HepG2 (cell line): ENCODE results near the gene FOXA3. TPM values are rescaled to one million over a fixed set of nuclear protein-coding genes. Genes with fewer than 3 reads are reported as not detected.

ENCODE experiments used
- ELF4 ChIP-seq: sonication (generic); formaldehyde crosslinking; IDR thresholded peaks from 2 replicates; pipeline ENCODE4 v1.5.0; 2020; ENCODE audit warnings: missing genetic modification reagents, mild to moderate bottlenecking, moderate library complexity, borderline replicate concordance
- FOXP4 ChIP-seq: sonication (generic); formaldehyde crosslinking; IDR thresholded peaks from 2 replicates; pipeline ENCODE4 v1.4.0; 2020; ENCODE audit warnings: missing genetic modification reagents
- HDAC1 ChIP-seq: sonication (generic); formaldehyde crosslinking; IDR thresholded peaks from 2 replicates; pipeline ENCODE4 v1.5.1; 2020; ENCODE audit warnings: mild to moderate bottlenecking, missing genetic modification reagents
- HNF4G ChIP-seq, 2 experiments: sonication (generic) in 1 of 2; formaldehyde crosslinking in 1 of 2; IDR thresholded peaks; 2 replicates each; pipeline versions ENCODE4 v1.4.0 to v1.6.1; 2011 to 2020; ENCODE audit warnings: borderline replicate concordance in 2 of 2, low read depth in 2 of 2, mild to moderate bottlenecking in 2 of 2, low read length in 1 of 2, missing genetic modification reagents in 1 of 2, moderate library complexity in 1 of 2
- HNRNPLL ChIP-seq: fragments of 200-400 bp; formaldehyde crosslinking; IDR thresholded peaks from 2 replicates; pipeline ENCODE4 v1.6.1; 2017; ENCODE audit warnings: mild to moderate bottlenecking, low read depth, low read length; ENCODE audit not compliant: poor library complexity, severe bottlenecking
- IRF1 ChIP-seq: sonication (generic); formaldehyde crosslinking; IDR thresholded peaks from 2 replicates; pipeline ENCODE4 v1.4.0; 2020; ENCODE audit warnings: low read depth, mild to moderate bottlenecking, missing genetic modification reagents
- KDM4B ChIP-seq: sonication (generic); formaldehyde crosslinking; IDR thresholded peaks from 2 replicates; pipeline ENCODE4 v1.4.0; 2020; ENCODE audit warnings: missing genetic modification reagents
- MXD4 ChIP-seq: IDR thresholded peaks from 2 replicates; pipeline ENCODE4 v1.6.1; 2016; ENCODE audit warnings: mild to moderate bottlenecking, missing biosample characterization, missing genetic modification reagents
- SMARCE1 ChIP-seq: fragments of 450-650 bp; IDR thresholded peaks from 2 replicates; pipeline ENCODE4 v1.6.1; 2017; ENCODE audit warnings: borderline replicate concordance
- SNRNP70 ChIP-seq: fragments of 200-400 bp; formaldehyde crosslinking; IDR thresholded peaks from 2 replicates; pipeline ENCODE4 v1.6.1; 2017; ENCODE audit warnings: mild to moderate bottlenecking, low read depth, low read length, moderate library complexity
- TARDBP ChIP-seq: sonication (generic); formaldehyde crosslinking; IDR thresholded peaks from 2 replicates; pipeline ENCODE4 v1.8.0; 2022; ENCODE audit warnings: mild to moderate bottlenecking, missing genetic modification reagents
- ZBTB20 ChIP-seq: sonication (generic); formaldehyde crosslinking; IDR thresholded peaks from 2 replicates; pipeline ENCODE4 v1.8.1; 2023; ENCODE audit warnings: missing genetic modification reagents, low read depth, mild to moderate bottlenecking, borderline replicate concordance
- ZMYM3 ChIP-seq: sonication (generic); formaldehyde crosslinking; IDR thresholded peaks from 2 replicates; pipeline ENCODE4 v1.5.1; 2020; ENCODE audit warnings: mild to moderate bottlenecking, missing genetic modification reagents
- ZNF12 ChIP-seq: sonication (generic); formaldehyde crosslinking; IDR thresholded peaks from 2 replicates; pipeline ENCODE4 v1.5.0; 2020; ENCODE audit warnings: missing genetic modification reagents
- ZNF264 ChIP-seq: sonication (generic); formaldehyde crosslinking; IDR thresholded peaks from 2 replicates; pipeline ENCODE4 v1.4.0; 2020; ENCODE audit warnings: missing genetic modification reagents
- ZNF367 ChIP-seq: sonication (generic); formaldehyde crosslinking; IDR thresholded peaks from 2 replicates; pipeline ENCODE4 v1.4.0; 2020; ENCODE audit warnings: missing genetic modification reagents, borderline replicate concordance
- ZNF549 ChIP-seq: sonication (generic); formaldehyde crosslinking; IDR thresholded peaks from 2 replicates; pipeline ENCODE4 v1.5.0; 2020; ENCODE audit warnings: missing genetic modification reagents
- ZNF572 ChIP-seq: sonication (generic); formaldehyde crosslinking; IDR thresholded peaks from 2 replicates; pipeline ENCODE4 v1.5.1; 2020; ENCODE audit warnings: mild to moderate bottlenecking, missing genetic modification reagents
- ZNF710 ChIP-seq: sonication (generic); formaldehyde crosslinking; IDR thresholded peaks from 2 replicates; pipeline ENCODE4 v1.5.0; 2020; ENCODE audit warnings: mild to moderate bottlenecking, missing genetic modification reagents, borderline replicate concordance
- ZSCAN5A ChIP-seq: sonication (generic); formaldehyde crosslinking; IDR thresholded peaks from 2 replicates; pipeline ENCODE4 v1.8.0; 2022; ENCODE audit warnings: mild to moderate bottlenecking, missing genetic modification reagents, borderline replicate concordance
- polyA plus RNA-seq, 8 experiments: library from polyadenylated mRNA; depleted of rRNA in 3 of 8; stranded (reverse) in 7 of 8; unstranded in 1 of 8; fragments of >200 nt; fragmentation: Illumina TruSeq in 4 of 8; extraction: Trizol in 4 of 8; gene quantifications; 2 replicates each; pipeline versions ENCODE4 v1.2.1 to v1.2.3, GENCODE V29; 2011 to 2016; ENCODE audit warnings: low read depth in 4 of 8, missing spikeins in 1 of 8, mixed read lengths in 1 of 8; ENCODE audit not compliant: insufficient read depth in 1 of 8
- total RNA-seq, 5 experiments: library from RNA; depleted of rRNA; stranded (reverse); fragments of >200 nt; fragmentation: Illumina TruSeq; extraction: Trizol; gene quantifications; 2 replicates each; pipeline ENCODE4 v1.2.3, GENCODE V29; 2016; ENCODE audit warnings: low read depth in 1 of 5

Gene FOXA3
- total and polyA plus RNA-seq, 2 of the 13 experiments (the other 11 are each of a cell fraction or from before 2014, with no cell fraction given), result 29.8 to 47.6 TPM

GRCh38 chr19:45895519-45895972, 31.4 kb downstream of the FOXA3 start (continued):
- TF ChIP-seq ZNF367 (CRISPR knock-in tag), result no peak
- TF ChIP-seq ZSCAN5A (CRISPR knock-in tag), result no peak
- TF ChIP-seq HDAC1 (CRISPR knock-in tag), result peak; percentile 43; the same call in 1 of the 2 replicates
- peak; percentile 85 for TF ChIP-seq FOXP4 (CRISPR knock-in tag)
- no peak for TF ChIP-seq ZBTB20 (CRISPR knock-in tag)
- 0 out of 2 replicates have a peak, but pooled peaks have one; percentile 61 for TF ChIP-seq KDM4B (CRISPR knock-in tag)
- TF ChIP-seq ZNF12 (CRISPR knock-in tag), result no peak
- TF ChIP-seq ZNF549 (CRISPR knock-in tag), result no peak
- TF ChIP-seq ZNF710 (CRISPR knock-in tag), result peak; percentile 42; the same call in 1 of the 2 replicates
- no peak for TF ChIP-seq HNRNPLL
- TF ChIP-seq ZNF264 (CRISPR knock-in tag), result 0 out of 2 replicates have a peak, but pooled peaks have one; percentile 26
- TF ChIP-seq ZNF572, result no peak
- TF ChIP-seq MXD4 (CRISPR knock-in tag), result 0 out of 2 replicates have a peak, but pooled peaks have one; percentile 33
- no peak for TF ChIP-seq ELF4
- TF ChIP-seq SNRNP70, result no peak
- no peak for TF ChIP-seq IRF1
- TF ChIP-seq SMARCE1, result no peak
- TF ChIP-seq HNF4G (IDR thresholded peaks at IDR 0.05; ENCODE audit: borderline replicate concordance, low read depth, low read length), result peak; percentile 69; the same call in 1 of the 2 replicates
- TF ChIP-seq HNF4G (CRISPR knock-in tag; IDR thresholded peaks at IDR 0.05; ENCODE audit: borderline replicate concordance, low read depth), result no peak
- no peak; the same call in 1 of the 2 replicates for TF ChIP-seq TARDBP (CRISPR knock-in tag)
- no peak; the same call in 1 of the 2 replicates for TF ChIP-seq ZMYM3 (CRISPR knock-in tag)
